Stromal cell of bone marrow (primary cell): Measurements from ENCODE around the gene UNK.

Experiments
- DNase-seq: peaks from one replicate; pipeline ENCODE4 v3.0.0-alpha.2; 2012; ENCODE audit warnings: low read depth

UNK gene

GRCh38 chr17:75822119-75822799 is 37.7 kb downstream of the UNK start:
- DNase-seq = no peak

- no peak for DNase-seq
These were observed 38.2 kb downstream of the UNK start for GRCh38 chr17:75822800-75823166.

- no peak for DNase-seq
These were observed 38.8 kb downstream of the UNK start for GRCh38 chr17:75823257-75824041.

GRCh38 chr17:75824050-75824552 is 39.5 kb downstream of the UNK start:
- DNase-seq = no peak

GRCh38 chr17:75824666-75825065 is 40.1 kb downstream of the UNK start:
- no peak for DNase-seq

GRCh38 chr17:75825149-75825552 is 40.5 kb downstream of the UNK start:
- no peak for DNase-seq

GRCh38 chr17:75825748-75826370 is 41.3 kb downstream of the UNK start:
- DNase-seq = no peak

GRCh38 chr17:75826561-75827307 is 42.1 kb downstream of the UNK start:
- DNase-seq = no peak

GRCh38 chr17:75827308-75828075 is 42.9 kb downstream of the UNK start:
- DNase-seq = peak; percentile 17

GRCh38 chr17:75828076-75828400 is 43.4 kb downstream of the UNK start:
- DNase-seq = no peak

GRCh38 chr17:75828741-75829140 is 44.1 kb downstream of the UNK start:
- no peak for DNase-seq

GRCh38 chr17:75829747-75830146 is 45.1 kb downstream of the UNK start:
- no peak for DNase-seq

GRCh38 chr17:75830164-75831031 is 45.8 kb downstream of the UNK start:
- DNase-seq = no peak

GRCh38 chr17:75831032-75831571 is 46.5 kb downstream of the UNK start:
- DNase-seq = no peak

- DNase-seq = peak; percentile 72
These were observed 47.6 kb downstream of the UNK start for GRCh38 chr17:75832164-75832651.

- DNase-seq = no peak
These were observed 48.2 kb downstream of the UNK start for GRCh38 chr17:75832652-75833400.

GRCh38 chr17:75834279-75834920 is 49.8 kb downstream of the UNK start:
- DNase-seq = no peak

- no peak for DNase-seq
These were observed 50.5 kb downstream of the UNK start for GRCh38 chr17:75834928-75835653.
